Activated CD4-positive, CD25-positive, alpha-beta regulatory T cell treated with anti-CD3 and anti-CD28 coated beads, Interleukin-2, amount 50 U/mL, for 16 hours (primary cell): ENCODE results near the gene RFNG.

Source experiments
- DNase-seq: peaks from one replicate; pipeline ENCODE4 v3.0.0-alpha.2; 2020; ENCODE audit warnings: low read depth, low spot score

Gene RFNG

GRCh38 chr17:82013772-82014321, 37.8 kb downstream of the RFNG start:
- no peak for DNase-seq

- DNase-seq: no peak
These were observed 38.3 kb downstream of the RFNG start for GRCh38 chr17:82013341-82013740.

DNA sequence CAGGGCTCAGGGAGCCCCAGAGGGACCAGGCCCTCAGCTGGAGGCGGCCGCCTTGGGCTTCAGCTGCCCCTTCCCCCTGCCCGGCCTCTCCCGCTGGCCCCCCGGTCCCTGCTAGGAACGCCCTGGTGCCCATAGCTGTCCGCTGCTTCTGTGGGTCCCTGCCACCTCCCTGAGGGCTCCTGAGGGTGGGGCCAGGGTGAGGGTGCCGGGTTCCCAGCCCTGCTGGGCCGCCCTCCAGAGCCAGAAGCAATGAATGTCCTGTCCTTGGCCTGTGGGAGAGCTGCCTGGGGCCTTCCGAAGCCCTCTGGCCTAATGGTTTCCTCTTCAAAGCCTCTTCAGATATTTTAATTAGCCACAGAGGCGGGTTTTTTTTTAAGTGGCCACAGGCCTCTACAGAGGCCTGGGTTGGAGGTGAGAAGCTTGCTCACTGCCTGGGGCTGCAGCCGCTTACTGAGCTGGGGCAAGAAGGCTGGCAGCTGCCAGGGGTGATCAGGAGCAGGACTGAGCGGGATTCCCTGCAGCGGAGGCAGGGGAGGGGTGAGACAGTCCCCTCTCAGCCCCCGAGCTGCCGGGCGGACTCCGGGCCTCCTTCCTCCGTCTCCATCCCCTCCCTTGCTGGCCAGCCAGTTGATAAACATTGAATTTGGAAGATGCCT, 38.8 kb downstream of the RFNG start:
- no peak for DNase-seq

DNA sequence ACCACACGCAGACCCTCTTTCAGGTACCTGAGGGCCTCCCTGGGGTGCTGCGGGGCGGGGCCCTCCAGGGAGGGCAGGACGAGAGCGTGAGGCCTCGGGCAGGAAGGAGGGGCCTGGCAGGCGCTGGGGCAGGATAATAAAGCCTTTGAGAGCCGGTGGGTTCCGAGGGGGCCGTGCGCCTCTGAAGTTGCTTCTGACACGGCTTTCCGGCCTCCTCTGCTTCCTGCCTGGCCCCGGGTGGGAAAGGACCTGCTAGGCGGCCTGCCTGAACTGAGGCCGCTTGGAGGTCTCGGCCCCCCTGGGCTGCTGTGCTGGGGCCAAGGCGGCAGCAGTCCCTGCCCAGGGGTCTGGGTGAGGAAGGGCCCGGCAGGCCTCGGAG, 39.4 kb downstream of the RFNG start:
- DNase-seq: no peak

DNA sequence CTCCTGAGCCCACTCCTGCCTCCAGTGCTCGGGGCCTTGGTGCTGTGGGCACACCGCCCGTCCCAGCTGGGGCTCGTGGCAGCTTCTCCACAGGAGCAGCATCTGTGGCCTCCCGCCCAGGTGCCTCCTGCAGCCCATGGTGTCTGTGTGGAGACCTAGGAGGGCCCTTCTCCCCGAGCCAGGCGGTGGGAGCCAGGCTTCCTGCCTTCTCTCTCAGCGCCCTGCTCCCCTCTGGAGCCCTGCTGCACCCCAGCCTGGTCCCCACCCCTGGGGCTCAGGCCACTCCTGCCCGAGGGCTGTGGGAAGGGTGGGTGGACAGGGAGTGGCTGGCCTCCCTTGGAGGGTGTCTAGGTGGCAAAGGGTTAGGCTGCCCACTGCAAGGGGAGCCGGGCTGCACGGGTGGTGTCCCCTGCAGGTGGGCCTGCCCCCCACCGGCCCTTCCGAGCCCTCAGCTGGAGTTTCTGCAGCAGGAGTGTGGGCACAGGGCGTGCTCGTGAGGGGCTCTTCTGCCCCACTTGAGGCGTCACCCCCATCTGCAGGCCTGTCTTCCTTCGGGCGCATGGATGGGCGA, 39.9 kb downstream of the RFNG start:
- no peak for DNase-seq

GRCh38 chr17:82010575-82011525, 40.8 kb downstream of the RFNG start:
- no peak for DNase-seq

DNA sequence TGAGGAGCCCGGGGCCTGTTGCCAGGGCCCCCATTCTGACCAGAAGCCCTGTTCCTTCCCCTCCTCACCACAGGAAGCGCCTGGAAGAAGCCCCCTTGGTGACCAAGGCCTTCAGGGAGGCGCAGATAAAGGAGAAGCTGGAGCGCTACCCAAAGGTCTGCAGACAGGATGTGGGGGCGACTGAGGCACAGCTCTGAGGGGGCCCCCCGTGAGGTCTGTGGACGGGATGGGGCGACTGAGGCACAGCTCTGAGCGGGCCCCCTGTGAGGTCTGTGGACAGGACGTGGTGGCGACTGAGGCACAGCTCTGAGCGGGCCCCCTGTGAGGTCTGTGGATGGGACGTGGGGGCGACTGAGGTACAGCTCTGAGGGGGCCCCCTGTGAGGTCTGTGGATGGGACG, 42.2 kb downstream of the RFNG start:
- no peak for DNase-seq

- no peak for DNase-seq
These were observed 42.6 kb downstream of the RFNG start for GRCh38 chr17:82008941-82009405.

DNA sequence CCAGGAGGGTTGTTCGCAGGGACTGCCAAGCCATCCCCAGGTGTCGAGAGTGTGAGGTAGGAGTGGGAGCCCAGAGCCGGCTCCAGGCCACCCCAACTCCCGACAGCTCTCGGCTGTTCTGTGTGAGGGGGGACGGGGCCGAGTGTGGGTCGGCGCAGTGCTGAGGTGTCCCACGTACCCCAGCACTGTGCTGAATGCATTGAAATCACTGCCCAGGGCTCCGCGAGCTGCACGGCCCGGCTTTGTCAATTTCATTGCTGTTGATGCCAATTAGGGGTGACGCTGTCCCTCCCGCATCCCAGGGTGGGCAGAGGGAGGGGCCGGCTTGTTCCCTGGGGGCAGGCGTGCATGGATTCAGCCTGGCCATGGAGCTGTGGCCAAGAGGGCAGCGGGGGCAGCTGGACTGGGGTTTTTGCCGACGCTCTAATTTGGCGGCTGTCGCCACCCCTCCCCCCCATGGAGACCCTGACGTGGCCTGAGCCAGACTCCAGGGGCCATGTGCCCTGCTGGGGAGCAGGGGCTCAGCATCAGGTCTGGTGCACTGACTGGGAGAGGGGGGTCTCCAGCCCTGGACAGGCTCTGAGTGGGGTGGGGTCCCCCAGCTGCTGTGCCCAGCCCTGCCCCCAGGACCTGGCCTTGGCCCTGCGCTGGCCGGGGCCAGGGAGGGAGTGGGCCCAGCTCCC, 43.2 kb downstream of the RFNG start:
- no peak for DNase-seq

- DNase-seq: no peak
These were observed 43.9 kb downstream of the RFNG start for GRCh38 chr17:82007495-82008257.

- DNase-seq: no peak
These were observed 44.5 kb downstream of the RFNG start for GRCh38 chr17:82007228-82007494.

DNA sequence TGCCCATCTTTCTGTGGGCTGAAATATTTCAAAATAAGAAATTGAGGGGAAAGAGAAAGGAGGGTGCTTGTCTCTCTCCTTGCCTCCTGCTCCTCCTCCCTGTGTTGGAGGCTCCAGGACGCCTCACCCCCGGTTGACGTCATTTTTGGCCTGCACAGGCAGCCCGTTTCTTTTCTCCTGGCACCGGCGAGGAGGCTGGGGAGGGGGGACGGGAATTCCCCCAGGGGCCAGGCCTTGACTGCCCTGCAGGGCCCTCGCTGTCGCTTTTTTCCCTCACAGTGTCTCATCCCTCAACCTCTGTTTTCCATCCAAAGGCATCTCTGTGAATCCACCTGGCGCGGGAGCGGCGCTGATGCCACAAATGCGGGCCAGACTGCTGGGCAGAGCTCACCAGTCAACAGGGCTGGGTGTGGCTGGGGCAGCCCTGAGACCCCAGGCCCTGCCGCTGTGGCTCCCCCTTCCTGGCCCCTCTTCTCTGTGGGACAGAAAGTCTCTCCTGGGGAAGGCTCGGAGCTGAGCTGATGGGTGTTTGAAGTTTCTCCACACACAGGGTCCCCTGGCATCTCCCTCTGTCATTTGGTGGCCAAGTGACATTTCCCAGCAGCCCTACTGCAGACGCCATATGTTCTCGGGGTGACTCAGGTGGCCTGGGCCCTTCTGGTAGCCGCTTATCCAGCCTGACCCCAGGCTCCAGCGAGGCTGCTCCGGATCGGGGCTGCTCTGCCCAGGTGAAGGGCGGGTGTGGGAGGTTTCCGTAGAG, 45.0 kb downstream of the RFNG start:
- no peak for DNase-seq

GRCh38 chr17:82005701-82006348, 45.8 kb downstream of the RFNG start:
- DNase-seq: no peak

DNA sequence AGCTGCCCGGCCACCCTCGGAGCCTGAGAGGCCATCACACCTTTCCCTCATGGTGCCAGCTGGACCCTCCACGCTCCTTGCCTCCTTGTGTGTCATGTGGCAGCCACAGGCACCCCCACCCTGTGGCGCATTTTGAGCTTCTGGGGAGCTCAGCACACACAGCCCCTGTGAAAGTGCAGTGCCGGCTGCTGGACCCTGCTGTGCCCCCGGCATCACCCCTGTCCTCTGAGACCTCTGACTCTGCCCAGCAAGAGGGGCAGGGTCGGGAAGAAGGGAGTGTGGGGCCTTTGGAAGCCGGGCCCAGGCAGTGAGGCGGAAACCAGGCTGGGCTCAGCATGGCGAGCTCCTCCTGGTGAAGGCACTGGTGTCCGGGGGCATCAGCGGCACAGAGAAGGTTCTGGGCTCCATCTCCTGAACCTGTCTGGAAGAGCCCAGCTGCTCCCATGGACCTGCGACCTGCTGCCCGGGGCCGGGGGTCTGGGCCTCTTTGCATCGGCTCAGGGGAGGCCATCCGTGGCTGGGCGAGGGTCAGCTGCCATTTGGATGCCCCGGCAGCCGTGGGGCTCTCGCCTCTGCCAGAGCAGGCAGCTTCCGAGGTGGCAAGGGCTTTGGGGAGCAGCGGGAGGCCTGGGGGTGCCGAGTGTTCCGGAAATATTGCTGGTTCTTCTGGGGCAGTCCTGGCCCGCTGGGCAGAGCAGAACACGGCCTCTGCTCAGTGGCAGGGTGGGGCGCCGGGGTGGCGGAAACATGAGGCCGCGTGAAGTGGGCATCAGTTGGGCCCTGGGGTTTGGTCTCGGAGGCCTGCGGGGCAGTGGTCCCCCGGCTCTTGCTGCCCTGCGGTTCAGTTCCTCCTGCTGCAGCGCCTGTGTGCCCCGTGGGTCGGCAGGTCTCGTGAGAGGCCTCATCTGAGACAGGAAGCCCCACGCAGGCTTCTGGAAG, 46.8 kb downstream of the RFNG start:
- no peak for DNase-seq

DNA sequence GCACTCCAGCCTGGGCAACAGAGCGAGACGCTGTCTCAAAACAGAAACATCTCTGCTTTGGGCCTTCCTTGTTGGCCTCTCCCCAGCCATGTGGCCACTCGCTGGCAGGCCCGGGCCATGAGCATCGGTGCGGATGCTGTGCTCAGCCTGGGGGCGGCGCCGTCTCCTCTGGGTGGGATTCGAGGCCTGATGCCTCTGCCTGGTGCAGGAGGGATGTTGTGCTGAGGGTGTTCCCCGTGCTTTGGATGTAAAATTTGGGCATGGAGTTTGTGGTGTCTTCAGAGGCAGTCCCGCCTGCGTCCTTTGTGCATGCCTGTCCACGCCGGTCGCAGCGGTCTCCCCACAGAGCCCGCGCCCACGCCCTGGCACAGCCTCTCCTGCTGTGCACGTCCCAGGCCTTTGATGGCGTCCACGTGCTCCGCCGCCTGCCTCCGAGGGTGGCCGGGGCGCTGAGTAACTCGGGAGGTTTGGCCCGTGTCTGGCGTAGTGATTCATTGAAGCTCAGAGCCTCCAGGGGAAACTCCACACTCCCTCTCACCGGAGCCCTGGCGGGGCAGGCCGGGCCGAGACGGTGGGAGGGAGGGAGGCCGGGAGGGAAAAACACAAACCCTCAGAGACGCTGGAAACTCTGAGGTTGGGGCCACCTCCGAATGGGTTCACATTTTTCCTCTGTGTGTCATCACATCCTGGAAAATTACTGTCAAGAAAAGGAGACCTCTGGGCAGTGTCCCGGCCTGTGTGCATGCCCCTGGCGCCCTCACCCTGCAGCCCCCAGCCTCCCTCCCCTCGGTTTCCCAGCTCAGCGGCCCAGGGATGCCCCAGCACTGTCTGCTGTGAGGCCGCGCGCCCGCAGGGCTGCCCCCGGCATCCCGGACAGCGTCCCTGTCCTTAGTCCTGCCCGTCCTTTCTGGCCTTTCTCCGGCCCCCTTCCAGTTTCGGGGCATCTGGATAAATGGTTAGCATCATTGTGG, 47.9 kb downstream of the RFNG start:
- no peak for DNase-seq

DNA sequence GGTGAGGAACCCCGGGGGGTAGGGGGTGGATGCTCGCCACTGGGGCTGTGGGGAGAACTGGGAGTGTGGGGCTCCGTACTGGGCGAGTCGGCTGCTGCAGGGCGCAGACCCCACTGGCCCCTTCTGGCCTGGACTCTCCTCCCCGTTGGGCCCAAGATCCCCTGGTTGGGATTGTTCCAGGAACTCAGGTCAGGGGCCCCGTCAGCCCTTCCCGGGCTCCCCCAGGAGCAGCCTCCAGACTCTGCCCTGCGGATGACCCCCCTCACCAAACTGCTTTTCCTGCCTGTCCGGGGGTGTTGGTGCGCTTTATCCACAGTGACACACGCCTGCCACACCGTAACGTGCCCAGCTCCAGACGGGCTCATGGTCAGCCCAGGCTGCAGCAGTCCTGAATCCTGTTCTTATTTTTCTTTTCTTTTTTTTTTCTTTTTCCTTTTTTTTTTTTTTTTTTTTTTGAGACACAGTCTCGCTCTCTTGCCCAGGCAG, 50.0 kb downstream of the RFNG start:
- no peak for DNase-seq

GRCh38 chr17:82000803-82001570, 50.6 kb downstream of the RFNG start:
- no peak for DNase-seq
